GM12801 (cell line): ENCODE measurements around the gene URB1.

Source experiments
- TF ChIP-seq, protein P1 (sequence below): IDR thresholded peaks from one replicate; pipeline ENCODE4 v1.5.1; 2011; ENCODE audit warnings: control low read depth; ENCODE audit not compliant: insufficient read length; ENCODE audit errors: extremely low read depth

URB1 gene

DNA sequence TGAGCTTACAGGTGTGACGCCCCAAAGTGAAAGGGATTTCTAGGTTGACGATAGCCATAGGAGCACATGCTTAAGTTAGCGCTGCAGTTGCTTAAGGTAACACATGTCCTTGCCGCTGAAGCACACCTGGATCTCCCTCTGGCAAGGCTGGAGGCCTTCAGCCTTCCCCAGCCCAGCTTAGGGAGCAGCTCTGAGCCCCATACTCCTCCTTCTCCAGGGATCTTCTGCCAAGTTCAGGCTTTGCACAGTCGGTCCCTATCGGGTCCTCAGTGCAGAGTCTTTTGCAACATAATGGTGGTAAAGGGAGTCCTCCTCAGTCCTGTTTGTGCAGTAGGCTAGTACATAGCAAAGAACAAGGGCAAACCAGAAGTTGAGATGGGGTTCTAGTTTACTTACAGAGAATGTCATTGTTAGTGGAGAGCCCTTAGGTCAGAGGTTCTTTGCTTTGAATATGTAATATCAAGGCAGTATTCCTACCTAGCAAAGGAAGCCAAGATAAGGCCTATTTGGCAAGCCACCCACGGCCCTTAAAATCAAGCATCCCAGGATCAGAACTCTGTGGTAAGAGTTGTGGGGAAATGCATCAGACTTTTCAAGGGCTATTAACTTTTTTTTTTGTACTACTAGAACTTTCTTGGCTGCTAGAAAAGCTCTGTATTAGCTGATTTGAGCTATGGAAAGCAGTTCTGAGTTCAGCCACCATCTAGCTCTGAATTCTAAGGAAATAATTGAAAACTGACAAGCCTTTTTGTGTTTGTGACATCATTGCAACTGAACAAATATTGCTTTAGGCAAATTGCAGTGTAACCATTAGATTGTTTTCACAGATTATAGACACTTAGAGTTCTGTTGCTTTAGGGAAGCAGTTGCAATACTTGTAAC lies 21.1 kb upstream of the URB1 start:
- TF ChIP-seq, protein P1, sequence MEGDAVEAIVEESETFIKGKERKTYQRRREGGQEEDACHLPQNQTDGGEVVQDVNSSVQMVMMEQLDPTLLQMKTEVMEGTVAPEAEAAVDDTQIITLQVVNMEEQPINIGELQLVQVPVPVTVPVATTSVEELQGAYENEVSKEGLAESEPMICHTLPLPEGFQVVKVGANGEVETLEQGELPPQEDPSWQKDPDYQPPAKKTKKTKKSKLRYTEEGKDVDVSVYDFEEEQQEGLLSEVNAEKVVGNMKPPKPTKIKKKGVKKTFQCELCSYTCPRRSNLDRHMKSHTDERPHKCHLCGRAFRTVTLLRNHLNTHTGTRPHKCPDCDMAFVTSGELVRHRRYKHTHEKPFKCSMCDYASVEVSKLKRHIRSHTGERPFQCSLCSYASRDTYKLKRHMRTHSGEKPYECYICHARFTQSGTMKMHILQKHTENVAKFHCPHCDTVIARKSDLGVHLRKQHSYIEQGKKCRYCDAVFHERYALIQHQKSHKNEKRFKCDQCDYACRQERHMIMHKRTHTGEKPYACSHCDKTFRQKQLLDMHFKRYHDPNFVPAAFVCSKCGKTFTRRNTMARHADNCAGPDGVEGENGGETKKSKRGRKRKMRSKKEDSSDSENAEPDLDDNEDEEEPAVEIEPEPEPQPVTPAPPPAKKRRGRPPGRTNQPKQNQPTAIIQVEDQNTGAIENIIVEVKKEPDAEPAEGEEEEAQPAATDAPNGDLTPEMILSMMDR: no peak

DNA sequence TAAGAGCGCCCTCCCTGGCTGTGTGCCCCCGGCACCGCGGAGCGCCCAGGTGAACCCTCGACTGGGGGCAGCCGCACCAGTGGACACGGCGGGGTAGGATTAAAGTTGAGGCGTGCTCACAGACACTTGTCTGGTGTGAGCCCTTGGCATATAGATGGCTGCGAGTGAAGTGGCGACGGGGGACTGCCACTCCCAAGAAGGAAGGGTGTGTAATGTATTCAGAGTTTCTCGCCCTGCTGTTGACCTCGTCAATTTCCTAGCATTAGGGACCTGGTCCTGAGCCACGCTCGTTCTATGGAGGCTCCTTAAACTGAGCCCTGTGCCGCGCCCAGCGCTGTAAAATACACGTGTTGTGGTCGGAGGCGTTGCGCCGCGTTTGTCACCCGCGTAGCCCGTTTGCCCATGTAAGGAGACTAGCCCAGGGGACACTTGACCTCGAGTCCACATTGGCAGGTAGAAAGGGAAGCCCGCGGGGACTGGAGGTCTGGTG lies 20.2 kb upstream of the URB1 start:
- TF ChIP-seq, protein P1: no peak

DNA sequence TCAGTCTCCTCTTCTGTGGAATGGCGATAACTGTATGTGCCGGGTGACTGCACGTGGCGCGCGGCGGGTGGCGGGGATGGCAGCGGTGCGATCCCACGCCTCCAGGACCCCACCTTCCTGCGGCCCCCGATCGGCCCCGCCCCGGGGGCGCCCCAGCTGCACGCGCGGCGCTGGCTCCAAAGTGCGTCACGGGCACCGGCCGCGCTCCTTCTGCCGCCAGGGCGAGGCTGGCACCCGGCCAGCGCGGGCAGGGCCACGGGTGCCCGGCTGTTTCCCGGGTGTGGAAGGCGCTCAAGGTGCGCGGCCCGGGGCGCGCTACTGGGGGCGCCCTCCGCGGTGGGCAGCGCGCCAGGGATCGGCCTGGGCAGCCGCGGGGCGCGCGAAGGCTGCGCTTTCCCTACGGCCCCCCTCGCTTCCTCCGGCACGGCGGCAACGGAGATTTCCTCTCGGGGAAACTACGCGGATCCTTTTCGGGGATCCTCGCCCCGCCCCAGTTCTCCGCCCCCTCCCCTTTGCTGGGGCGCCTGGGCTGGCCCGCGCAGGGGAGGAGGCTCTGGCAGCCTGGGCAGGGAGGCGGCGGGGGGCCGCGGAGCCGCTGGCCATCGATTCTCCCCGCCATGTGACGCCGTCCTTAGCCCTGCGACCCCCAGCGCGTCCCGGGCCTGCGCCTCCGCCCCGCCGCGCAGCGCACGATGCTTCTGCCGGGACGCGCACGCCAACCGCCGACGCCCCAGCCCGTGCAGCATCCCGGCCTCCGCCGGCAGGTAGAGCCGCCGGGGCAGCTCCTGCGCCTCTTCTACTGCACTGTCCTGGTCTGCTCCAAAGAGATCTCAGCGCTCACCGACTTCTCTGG lies 19.6 kb upstream of the URB1 start, which contains the start of gene EVA1C:
Gene EVA1C, plus strand, starts transcription at position 545 of the 853 bp plus-strand sequence. Its CDS starts 148 bp downstream, at position 693.
- TF ChIP-seq, protein P1: no peak

DNA sequence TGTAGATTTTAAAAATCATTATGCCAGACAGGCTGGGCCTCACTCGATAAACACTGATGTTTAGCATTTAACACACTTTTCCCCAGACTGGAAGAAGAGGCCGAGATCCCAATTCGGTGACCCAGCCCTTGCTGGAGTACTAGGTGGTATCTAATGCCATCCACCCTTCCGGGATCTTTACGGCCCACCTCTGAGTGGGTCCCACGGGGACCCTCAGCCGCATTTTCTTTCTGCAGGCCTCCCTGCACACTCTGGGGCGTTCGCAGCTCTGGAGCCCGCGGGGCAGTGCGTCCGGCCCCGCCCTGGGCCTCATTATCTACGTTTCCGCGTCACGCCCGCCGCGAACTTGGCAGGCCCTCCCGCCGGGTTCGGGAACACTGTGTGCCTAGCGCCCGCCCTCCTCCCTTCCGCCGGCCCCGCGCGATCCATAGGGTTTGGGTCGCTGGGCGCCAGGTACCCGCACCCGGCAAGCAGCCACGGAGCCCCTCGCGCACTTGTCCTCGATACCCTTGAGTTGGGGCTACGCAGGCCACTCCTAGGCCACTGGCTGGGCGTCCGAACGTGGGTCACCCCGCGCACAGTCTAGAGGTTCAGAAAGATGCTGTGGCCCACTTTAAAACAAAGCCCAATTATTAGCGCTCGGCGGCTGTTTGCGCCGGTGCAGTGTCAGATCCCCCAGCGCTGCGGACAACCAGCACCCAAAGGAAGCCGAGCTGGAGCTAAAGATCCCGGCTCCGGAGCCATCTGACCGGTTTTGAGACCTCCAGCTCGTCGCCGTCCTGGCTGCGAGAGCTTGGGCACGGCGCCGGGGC lies 18.7 kb upstream of the URB1 start:
- TF ChIP-seq, protein P1: no peak

DNA sequence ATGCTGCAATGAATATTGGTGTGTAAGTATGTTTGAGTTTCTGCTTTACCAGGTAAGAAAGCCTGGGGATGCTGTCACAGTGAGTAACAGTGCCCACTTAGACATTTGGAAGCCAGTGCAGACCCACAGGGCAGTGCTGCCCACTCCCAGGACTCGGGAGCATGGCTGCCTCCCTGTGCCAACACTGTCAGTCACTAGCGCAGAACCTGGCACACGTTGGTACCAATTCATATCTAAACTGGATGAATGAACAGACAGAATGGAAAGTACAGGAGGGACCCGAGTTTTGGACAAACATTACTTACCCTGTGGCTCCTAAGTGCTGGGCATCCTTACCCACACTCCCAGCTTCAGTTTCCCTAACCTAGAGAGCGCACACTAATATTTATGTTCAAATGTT lies 18.1 kb upstream of the URB1 start:
- TF ChIP-seq, protein P1: no peak

DNA sequence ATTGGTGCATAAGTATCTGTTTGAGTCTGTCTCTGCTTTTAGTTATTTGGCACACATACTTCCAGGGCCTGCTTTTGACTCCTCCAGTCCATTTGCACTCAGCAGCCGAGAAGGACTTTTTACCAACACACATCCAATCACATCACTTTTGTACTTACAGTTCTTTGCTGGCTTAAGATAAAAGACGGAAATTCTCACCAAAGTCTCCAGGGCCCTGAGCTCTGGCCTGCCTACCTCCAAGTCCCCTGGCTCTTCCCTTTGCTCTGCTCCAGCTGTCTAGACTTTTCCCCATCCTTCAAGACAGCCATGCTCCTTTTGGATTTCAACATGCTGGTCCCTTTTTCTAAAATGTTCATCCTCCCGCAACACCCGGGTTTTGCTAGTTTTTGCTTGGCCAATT lies 17.5 kb upstream of the URB1 start:
- TF ChIP-seq, protein P1: no peak

DNA sequence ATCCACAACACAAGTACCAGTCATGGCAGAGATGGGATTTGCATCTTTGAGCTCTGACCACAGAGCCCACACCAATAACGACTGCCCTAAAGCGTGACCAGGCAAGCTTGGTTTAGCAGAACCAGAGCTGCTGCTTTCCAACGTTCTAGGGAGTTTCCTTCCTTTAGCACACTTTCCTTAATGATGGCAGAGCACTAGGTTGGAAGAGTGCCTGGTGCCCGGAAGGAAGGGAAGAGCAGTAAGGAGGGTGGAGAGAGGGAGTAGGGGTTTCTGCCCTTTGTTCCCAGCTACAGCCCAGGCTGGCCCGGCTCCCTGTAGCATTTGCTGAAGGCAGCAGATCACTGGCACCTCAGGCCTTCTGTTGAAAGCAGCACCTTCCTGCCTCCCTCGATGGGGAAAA lies 13.6 kb upstream of the URB1 start:
- TF ChIP-seq, protein P1: no peak
